Measurements from ENCODE around the gene VAV2.
A peak's percentile ranks its signal among the peaks of the same experiment; 100 is the strongest.

DNA sequence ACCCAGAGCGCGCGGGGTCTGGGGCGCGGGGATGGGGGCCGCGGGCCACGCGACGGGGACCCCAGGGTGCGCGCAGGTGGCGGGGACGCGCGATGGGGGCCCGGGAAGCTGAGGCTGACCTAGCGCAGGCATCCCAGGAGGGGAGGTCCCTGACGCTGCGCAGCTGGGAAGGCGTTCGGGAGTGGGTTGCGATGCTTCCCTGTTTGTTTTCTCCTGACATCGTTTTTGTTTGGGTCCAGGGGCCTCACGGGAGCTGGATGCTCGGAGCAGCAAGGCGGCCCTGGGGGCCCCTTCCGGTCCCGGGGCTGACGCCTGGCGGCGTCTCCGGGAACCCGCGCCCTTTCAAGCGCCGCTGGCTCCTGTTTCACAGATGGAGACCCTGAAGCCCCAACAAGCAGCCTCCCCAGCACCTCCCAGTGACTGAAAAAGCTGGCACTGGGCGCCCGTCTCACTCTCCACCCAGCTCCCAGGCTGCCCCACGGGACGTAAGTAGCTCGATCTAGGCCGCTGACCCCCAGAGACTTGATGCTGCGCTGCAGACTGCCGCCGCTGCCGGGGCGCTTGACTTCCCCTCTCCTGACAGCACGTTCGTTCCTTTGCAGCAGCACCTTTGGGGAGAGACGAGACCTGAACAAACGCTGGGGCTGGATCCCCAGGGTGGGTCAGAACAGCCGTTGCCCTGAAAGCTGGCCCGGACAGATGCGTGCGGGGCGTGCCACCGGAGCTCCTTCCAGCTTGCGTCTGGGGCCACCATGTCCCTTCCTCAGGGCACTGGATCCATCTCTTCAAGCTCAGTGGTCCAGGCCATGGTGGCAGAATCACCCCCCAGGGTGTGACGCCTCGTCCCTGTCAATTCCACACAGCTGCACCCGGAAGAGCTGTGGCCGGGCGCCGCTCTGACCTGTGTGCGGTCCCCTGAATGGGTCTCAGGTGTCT lies 33.8 kb upstream of the VAV2 start:
- TF ChIP-seq, protein P1, sequence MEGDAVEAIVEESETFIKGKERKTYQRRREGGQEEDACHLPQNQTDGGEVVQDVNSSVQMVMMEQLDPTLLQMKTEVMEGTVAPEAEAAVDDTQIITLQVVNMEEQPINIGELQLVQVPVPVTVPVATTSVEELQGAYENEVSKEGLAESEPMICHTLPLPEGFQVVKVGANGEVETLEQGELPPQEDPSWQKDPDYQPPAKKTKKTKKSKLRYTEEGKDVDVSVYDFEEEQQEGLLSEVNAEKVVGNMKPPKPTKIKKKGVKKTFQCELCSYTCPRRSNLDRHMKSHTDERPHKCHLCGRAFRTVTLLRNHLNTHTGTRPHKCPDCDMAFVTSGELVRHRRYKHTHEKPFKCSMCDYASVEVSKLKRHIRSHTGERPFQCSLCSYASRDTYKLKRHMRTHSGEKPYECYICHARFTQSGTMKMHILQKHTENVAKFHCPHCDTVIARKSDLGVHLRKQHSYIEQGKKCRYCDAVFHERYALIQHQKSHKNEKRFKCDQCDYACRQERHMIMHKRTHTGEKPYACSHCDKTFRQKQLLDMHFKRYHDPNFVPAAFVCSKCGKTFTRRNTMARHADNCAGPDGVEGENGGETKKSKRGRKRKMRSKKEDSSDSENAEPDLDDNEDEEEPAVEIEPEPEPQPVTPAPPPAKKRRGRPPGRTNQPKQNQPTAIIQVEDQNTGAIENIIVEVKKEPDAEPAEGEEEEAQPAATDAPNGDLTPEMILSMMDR (conservative IDR thresholded peaks at IDR 0.05), result no peak
- TF ChIP-seq ZFX (IDR thresholded peaks at IDR 0.05), result peak; percentile 59; the same call in 1 of the 2 replicates

Measured in C4-2B (cell line).